ENCODE data around the gene NSF. TPM values are rescaled to one million over a fixed set of nuclear protein-coding genes. Genes with fewer than 3 reads are reported as not detected.

The NSF gene
- total RNA-seq, 1 donor: 18.7 TPM

DNA sequence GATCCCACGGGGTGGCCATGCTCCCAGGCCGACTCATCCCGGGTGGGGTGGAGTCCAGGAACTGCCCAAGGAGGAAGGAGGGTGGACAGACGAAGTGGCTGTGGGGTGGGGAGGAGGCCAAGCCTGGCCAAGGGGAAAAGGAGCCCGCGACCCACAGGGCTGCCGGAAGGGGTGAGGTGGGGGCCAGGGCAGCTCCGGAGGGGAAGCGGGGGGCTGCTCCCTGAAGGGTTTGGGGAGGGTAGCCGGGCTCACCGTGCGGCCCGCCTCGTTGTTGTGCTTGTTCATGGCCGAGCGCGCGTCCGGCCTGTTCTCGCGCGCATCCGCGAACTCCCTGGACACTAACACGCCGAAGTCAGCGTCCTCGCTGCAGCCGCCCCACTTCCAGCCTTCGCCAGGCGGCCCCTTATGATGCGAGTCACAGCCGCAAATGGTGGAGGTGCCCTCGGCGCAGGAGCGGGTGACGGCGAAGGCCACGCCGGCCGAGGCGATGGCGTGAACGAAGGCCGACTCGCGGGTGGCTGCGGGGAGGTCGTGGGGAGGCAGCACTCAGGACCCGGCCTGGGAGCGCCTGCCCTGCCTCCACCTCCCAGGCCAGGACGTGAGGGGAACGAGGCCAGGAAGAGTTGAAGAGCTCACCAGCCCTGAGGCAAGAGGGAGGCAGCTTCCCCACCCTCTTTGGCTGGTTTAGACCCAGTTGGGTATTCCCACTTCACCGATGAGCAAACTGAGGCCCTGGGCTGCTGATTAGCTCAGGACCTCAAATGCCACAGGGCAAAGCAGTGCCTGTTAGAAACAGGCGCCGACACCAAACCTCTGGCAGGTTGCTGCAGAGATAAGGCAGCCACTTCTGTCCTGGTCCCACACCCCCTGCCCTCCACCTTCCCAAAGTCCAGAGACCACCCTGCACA, 179.3 kb downstream of the NSF start:
- Histone ChIP-seq H3K27me3 (ENCODE audit: insufficient read depth, low read length) (peaks cover 33% of the 10 kb centered on the region), H3K4me3 (ENCODE audit: low read length) (no peak overlapping the region), H3K4me1 (ENCODE audit: insufficient read depth, low read length) (peaks cover 32% of the 10 kb centered on the region), H3K9me3 (ENCODE audit: low read depth, low read length) (no peaks in the 10 kb centered on the region)

DNA sequence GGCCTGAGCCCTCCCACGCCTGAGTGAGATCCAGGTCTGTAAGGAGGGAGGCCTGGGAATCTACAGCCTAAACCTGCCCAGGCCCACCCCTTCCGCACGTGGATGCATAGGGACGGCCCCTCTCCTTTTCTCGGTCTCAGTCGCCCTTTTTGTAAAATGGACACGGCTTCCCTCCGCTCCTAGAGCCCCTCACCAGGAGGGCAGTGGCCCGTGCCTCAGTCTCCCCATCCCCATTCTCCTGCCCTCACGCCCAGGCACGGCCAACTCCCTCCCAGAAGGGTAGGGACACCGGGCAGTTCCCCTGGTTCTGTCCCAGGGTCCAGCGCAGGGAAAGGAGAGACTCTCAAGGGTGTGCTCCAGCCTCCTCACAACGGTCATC, 180.0 kb downstream of the NSF start:
- peaks cover 33% of the 10 kb centered on the region for H3K27me3 ChIP-seq (ENCODE audit: insufficient read depth, low read length)
- H3K4me1 ChIP-seq (ENCODE audit: insufficient read depth, low read length): peaks cover 32% of the 10 kb centered on the region
- H3K4me3 ChIP-seq (ENCODE audit: low read length): no peak overlapping the region
- no peaks in the 10 kb centered on the region for H3K9me3 ChIP-seq (ENCODE audit: low read depth, low read length)

DNA sequence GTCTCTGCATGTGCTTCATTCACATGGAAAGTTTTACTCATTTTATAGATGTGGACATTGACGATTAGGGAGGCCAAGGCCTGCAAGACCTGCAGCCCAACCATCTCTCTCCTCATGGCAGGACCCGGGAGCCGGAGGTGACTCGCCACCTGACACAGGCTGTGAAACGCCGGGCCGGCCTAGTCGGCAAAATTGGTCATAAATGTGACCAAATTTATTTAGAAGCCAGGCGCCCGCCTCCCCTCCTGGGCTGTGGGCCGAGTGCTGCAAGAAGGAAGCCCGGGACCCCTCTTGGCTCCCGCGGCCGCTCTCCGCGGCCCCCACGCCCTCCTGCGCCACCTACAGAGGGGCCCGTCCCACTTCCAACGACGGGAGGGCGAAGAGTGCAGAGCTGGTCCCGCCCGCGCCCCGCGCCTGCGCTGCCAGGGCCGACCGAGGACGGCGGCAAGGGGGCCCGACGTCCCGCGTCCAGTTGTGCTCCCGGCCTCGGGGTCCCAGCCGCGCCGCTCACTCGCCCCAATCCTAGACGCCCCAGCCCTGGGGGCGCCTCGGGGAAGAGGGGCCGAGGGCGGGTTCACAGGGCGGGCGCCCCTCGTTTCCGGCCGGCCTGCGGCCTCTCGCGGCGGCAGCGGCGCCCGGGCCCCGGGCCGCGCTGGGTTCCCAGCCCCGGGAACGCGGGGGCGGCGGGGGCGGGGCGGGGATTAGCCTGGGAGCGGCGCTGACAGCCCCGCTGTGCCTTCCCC, 180.5 kb downstream of the NSF start:
- Histone ChIP-seq H3K9me3 (ENCODE audit: low read depth, low read length) (no peaks in the 10 kb centered on the region), H3K27me3 (ENCODE audit: insufficient read depth, low read length) (peaks cover 33% of the 10 kb centered on the region), H3K4me3 (ENCODE audit: low read length) (peak overlapping the region; percentile 20), H3K4me1 (ENCODE audit: insufficient read depth, low read length) (peaks cover 32% of the 10 kb centered on the region)

DNA sequence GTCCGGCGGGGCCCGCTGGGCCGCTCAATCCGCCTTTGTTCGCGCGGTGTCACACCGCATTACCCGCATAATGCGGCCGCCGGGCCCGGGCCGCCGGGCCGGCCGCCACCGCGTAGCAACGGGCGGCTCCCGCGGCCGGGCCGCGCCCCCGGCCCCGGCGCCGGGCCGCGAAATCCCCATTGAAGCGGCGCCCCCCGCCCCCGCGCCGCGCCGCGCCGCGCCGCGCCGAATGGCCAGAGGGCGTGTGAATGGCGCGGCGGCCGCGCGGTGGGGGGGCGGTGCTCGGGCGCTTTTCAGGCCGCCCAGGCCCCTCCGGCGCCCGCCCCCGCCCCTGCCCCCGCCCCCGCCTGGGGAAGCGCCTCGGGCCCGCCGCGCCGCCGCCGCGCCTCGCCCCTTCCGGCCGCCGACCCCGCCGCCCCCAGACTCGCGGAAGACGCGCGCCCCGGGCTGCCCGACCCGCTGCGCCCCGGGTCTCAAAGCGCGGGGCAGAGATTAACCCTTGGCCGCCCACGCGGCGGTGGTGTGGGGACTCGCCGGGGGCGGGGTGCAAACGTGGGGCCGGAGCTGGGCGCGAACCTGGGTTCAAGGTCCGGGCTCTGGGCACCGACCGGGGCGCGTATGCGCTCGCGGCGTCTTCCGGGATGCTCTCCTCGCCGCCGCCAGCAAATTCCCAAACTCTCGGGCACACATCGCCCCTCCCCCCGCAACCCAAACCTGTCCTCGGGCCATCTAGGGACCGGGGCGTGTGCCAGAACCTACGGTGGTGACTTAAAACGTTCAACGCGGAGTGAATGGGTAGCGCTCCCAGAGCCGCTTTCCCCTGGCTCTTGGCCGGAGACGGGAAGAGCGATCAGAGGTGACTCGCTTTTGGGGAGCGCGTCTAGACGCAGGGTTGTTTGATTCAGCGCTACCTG, 181.3 kb downstream of the NSF start:
- no peaks in the 10 kb centered on the region for H3K9me3 ChIP-seq (ENCODE audit: low read depth, low read length)
- H3K27me3 ChIP-seq (ENCODE audit: insufficient read depth, low read length): peaks cover 33% of the 10 kb centered on the region
- H3K4me3 ChIP-seq (ENCODE audit: low read length): peak overlapping the region; percentile 23
- H3K4me1 ChIP-seq (ENCODE audit: insufficient read depth, low read length): peaks cover 32% of the 10 kb centered on the region

DNA sequence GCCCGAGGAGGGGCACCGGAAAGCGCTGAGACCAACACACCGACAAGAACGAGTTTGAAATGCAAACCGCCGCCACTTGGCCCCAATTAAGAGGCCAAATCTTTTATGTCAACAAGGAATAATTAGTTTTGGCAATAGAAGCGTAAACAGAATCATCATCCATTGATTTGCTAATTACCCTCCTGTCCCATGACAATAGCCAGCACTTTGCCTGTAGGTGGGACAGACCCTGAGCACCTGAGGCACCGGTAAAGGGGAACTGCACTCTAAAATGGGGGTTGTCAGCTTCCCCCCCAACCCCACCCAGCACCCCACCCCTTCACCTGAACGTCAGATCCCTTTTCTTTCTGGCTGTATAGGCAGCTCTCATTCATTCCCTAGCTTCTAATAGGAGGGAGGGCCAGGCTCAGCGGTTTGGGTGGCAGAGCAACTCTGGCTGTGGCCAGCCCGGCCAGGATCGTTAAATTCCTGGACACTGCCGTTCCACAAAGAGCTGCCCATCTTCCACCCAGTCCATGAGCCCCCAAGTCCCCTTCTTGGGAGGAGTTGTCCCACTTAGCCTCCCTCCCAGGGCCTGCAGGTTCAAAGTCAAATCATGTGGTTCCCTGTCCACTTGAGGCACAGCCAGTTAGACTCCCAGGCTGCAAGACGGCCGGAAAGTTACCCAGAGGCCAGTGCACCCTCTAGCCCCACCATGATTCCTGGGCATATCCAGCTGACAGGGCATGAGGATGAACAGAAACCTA, 182.2 kb downstream of the NSF start:
- Histone ChIP-seq H3K4me3 (ENCODE audit: low read length) (peak overlapping the region; percentile 23), H3K4me1 (ENCODE audit: insufficient read depth, low read length) (peaks cover 32% of the 10 kb centered on the region), H3K27me3 (ENCODE audit: insufficient read depth, low read length) (peaks cover 33% of the 10 kb centered on the region)

DNA sequence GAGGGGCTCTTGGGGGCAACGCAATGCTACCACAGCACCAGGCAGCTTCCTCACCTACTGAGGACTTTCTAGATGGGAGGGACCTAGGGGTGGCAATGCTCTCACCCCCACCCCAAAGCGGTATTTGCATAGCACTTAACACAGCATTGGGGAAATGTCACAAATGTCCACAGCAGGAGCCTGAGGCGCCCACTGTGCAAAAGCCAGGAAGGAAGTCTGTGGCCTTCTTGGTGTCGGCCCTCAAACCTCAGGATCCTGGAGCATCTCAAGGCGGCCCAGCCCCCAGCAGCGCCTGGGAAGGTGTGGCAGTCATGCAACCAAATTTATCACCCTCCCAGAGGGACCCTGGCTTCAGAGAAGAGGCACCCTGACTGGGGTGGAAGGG, 182.7 kb downstream of the NSF start:
- H3K4me3 ChIP-seq (ENCODE audit: low read length): no peak overlapping the region
- no peaks in the 10 kb centered on the region for H3K9me3 ChIP-seq (ENCODE audit: low read depth, low read length)
- H3K27me3 ChIP-seq (ENCODE audit: insufficient read depth, low read length): peaks cover 33% of the 10 kb centered on the region
- peaks cover 32% of the 10 kb centered on the region for H3K4me1 ChIP-seq (ENCODE audit: insufficient read depth, low read length)

More for the DNA sequence above, 182.2 kb downstream of the NSF start:
- no peaks in the 10 kb centered on the region for H3K9me3 ChIP-seq (ENCODE audit: low read depth, low read length)

DNA sequence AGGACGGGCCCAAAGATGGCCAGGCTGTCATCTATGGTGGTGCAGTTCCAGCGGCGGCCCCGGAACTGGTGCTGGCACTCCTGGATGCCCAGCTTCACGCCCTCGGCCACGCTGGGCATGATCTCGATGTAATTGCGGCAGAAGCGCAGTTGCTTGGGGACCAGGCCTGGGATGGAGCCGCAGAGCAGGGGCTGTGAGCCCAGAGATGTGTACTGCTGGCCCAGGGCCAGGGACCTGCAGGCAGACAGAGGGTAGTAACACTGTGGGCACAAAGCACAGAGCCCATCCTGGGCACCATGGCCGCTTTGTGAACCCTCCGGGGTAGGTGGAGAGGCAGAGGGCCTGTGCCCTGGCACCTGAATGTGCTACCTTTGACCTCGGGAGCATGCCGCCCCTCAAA, 183.2 kb downstream of the NSF start:
- H3K4me3 ChIP-seq (ENCODE audit: low read length): no peak overlapping the region
- no peaks in the 10 kb centered on the region for H3K9me3 ChIP-seq (ENCODE audit: low read depth, low read length)
- H3K4me1 ChIP-seq (ENCODE audit: insufficient read depth, low read length): peaks cover 32% of the 10 kb centered on the region
- H3K27me3 ChIP-seq (ENCODE audit: insufficient read depth, low read length): peaks cover 33% of the 10 kb centered on the region

DNA sequence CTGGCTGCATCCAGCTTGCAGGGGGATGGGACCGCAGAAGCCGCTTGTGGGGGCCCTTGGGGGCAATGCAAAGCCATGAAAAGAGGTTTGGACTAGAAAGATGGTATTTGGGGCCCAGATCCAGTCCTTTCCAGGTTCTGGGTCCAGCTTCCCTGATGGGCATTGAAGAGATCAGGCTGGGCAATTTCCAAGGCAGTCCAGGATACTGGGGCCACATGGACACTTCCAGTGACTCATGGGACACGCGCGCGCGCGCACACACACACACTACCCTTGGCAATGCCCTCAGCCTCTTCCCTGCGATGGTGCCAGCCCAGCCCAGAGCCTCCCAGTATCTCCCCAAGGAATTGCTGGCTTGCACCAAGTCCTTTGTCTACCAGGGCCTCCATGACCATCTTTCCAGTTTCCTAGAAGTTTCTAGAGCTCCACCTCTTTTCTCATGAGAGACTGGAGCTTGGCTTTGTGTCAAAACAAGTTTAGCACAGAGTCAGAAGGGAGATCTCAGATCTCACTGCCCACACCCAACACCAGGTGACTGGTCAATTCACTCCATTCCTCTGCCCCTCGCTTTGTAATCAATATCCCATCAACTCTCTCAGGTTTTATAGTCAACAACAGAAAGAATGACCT, 183.8 kb downstream of the NSF start:
- no peaks in the 10 kb centered on the region for H3K9me3 ChIP-seq (ENCODE audit: low read depth, low read length)
- peaks cover 32% of the 10 kb centered on the region for H3K4me1 ChIP-seq (ENCODE audit: insufficient read depth, low read length)
- no peak overlapping the region for H3K4me3 ChIP-seq (ENCODE audit: low read length)
- H3K27me3 ChIP-seq (ENCODE audit: insufficient read depth, low read length): peaks cover 32% of the 10 kb centered on the region

DNA sequence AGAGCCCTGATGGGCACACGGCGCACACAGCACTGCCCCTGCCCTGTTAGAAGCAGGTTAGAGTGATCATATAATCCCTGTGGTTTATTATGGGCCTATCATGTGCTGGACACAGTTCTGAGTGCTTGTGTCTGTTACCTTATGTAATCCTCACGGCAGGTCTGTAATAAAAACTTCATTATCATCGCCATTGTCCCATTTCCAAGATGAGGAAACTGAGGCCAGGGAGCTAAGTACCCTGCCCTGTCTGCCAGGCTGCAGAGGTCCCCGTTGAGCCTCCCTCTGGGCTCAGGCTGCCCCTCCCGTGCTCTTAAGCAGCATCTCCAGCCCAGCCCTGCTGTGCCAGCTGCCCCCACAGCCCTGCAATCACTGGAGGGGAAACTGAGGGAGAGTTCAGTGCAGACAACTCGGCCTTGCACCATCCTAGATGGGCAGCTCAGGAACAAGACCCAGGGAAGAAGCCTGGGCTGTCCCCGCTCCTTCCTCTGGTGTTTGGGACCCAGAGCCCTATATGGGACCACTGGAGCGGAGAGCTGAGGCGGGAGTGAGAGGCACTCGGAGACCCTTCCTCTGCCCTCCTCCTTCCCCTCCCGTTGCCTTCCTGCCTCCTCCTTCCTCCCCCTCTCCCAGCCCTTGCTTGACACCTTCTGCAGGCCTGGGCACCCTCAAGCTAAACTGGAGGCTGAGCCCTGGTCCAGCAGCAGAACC, 186.0 kb downstream of the NSF start:
- no peaks in the 10 kb centered on the region for H3K9me3 ChIP-seq (ENCODE audit: low read depth, low read length)
- H3K27me3 ChIP-seq (ENCODE audit: insufficient read depth, low read length): peaks cover 17% of the 10 kb centered on the region
- no peak overlapping the region for H3K4me3 ChIP-seq (ENCODE audit: low read length)
- peaks cover 13% of the 10 kb centered on the region for H3K4me1 ChIP-seq (ENCODE audit: insufficient read depth, low read length)

DNA sequence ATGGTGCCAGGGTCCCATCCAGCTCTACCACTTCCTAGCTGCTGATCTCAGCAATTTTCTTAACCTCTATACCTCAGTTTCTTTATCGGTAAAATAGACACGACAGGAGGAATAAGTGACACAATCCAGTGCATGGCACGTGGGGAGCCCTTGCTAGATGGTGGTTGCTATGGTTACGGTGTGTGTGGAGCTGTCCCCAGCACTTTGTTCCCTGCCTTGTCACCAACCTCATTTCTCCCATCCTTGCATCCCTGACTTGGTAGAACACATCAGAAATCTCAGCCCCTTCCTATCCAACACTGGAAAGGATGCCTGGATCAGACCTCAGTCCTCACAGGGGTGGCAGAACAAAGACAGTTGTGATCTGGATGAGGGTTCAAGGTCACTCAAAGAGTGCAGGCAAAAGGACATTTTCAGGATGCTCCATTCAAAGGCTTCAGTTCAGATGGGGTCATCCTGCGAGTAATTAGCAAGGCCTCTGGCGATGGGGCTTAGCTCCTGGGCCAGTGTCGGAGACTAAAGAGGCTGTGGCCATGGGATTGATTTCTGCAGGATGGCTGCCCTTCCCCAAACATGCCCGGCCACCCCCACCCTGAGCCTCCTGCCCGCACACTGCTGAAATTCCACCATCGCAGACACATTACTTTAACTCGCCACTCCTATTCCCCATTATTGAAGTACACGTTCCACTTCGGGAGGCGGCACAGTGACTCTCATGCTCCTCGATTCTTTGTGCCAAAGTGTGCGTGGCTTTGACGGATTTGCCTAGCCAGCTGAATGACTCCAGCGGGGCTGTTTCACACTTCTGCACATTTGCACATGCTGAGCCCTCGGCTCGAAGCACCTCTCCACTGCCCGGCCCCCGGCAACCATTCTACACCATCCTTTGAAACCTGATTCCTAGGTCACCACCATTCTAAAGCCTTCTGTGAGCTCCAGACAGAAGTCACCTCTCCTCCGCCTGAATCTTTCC, 187.8 kb downstream of the NSF start:
- H3K4me3 ChIP-seq (ENCODE audit: low read length): no peak overlapping the region
- H3K9me3 ChIP-seq (ENCODE audit: low read depth, low read length): no peaks in the 10 kb centered on the region
- peaks cover 5% of the 10 kb centered on the region for H3K27me3 ChIP-seq (ENCODE audit: insufficient read depth, low read length)
- peaks cover under 1% of the 10 kb centered on the region for H3K4me1 ChIP-seq (ENCODE audit: insufficient read depth, low read length)

DNA sequence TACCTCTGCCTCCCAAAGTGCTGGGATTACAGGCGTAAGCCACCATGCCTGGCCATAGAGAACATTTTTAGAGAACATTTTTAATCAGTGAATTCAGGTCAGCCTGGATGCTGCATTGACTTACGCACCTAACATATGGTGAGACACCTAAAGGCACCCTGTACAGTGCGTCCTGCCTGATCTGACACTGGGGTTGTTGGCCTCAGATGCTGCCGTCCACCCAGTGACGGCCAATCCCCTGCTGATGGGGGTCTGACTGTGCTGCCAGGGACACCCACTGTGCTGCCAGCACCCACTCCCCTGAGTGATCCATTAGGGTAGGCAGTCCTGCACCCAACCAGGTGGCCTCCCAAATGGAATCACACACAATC, 189.5 kb downstream of the NSF start:
- Histone ChIP-seq H3K4me1 (ENCODE audit: insufficient read depth, low read length) (no peaks in the 10 kb centered on the region), H3K9me3 (ENCODE audit: low read depth, low read length) (no peaks in the 10 kb centered on the region), H3K27me3 (ENCODE audit: insufficient read depth, low read length) (no peaks in the 10 kb centered on the region), H3K4me3 (ENCODE audit: low read length) (no peak overlapping the region)

DNA sequence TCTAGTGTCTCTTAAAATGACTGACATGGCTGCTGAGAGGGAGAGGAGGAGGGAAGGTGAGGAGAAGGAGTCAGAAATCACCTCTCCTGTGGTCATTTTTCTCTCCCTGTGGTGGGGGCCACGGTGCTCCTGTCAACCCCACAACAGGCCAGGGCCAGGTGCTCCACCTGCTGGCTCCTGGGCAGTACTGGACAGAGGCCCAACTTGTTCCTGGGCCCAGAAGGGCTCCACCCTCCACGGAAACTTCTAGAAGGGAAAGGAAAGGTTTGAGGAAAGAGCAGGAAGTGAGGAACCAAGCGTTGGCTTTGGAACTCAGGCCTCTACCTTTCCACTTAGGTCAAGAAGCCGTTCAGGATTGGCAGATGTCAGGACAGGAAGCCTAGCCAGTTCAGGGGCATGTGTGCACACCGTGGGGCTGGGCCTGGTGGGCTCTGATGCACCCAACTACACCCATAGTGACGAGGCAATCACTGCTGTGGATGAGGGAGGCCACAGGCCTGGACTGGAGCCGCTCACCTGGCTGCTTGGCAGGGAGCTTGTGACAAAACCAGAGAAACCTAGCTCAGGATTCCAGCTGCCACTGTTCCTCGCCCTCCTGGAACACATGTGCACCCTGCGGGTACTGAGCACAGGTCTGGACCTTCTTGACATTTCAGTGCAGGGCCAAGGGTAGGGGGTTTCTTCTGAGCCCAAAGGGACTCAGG, 191.9 kb downstream of the NSF start:
- H3K4me3 ChIP-seq (ENCODE audit: low read length): no peak overlapping the region
- no peaks in the 10 kb centered on the region for H3K9me3 ChIP-seq (ENCODE audit: low read depth, low read length)
- H3K27me3 ChIP-seq (ENCODE audit: insufficient read depth, low read length): no peaks in the 10 kb centered on the region
- no peaks in the 10 kb centered on the region for H3K4me1 ChIP-seq (ENCODE audit: insufficient read depth, low read length)
